Spleen (tissue), 11 donors: ENCODE measurements around the gene MRE11. TPM values are rescaled to one million over a fixed set of nuclear protein-coding genes. Genes with fewer than 3 reads are reported as not detected.

ENCODE experiments used
- DNase-seq: peaks from one replicate; pipeline ENCODE4 v3.0.0-alpha.2; 2020
- H3K27ac ChIP-seq, 8 donors: fragments of 200-600 bp; sonication (generic) in 7 of 8; 1 replicate in 4 of 8; 2 replicates in 4 of 8; pipeline versions ENCODE4 v1.5.0 to v1.8.0; 2016 to 2021; ENCODE audit warnings: inconsistent platforms in 4 of 8, mild to moderate bottlenecking in 4 of 8, moderate library complexity in 1 of 8
- H3K27me3 ChIP-seq, 7 donors: fragments of 200-600 bp; sonication (generic) in 6 of 7; replicated peaks in 1 of 7; 1 replicate in 4 of 7; 2 replicates in 3 of 7; pipeline versions ENCODE4 v1.5.0 to v1.8.0; 2016 to 2021; ENCODE audit warnings: inconsistent platforms in 3 of 7, mild to moderate bottlenecking in 1 of 7
- H3K36me3 ChIP-seq, 6 donors: fragments of 200-600 bp; sonication (generic) in 5 of 6; 1 replicate in 4 of 6; 2 replicates in 2 of 6; pipeline versions ENCODE4 v1.5.0 to v1.8.0; 2016 to 2021; ENCODE audit warnings: inconsistent platforms in 2 of 6
- H3K4me1 ChIP-seq, 6 donors: fragments of 200-600 bp; sonication (generic) in 5 of 6; 1 replicate in 3 of 6; 2 replicates in 3 of 6; pipeline versions ENCODE4 v1.5.0 to v1.8.0; 2016 to 2021; ENCODE audit warnings: inconsistent platforms in 3 of 6
- H3K4me3 ChIP-seq, 8 donors: fragments of 200-600 bp; sonication (generic) in 7 of 8; 1 replicate in 4 of 8; 2 replicates in 4 of 8; pipeline versions ENCODE4 v1.5.0 to v1.8.0; 2016 to 2021; ENCODE audit warnings: inconsistent platforms in 4 of 8, mild to moderate bottlenecking in 4 of 8, moderate library complexity in 2 of 8
- H3K9me3 ChIP-seq, 8 donors: fragments of 200-600 bp; sonication (generic) in 7 of 8; 1 replicate in 4 of 8; 2 replicates in 4 of 8; pipeline versions ENCODE4 v1.5.0 to v1.8.0; 2016 to 2021; ENCODE audit warnings: inconsistent platforms in 4 of 8
- POLR2A ChIP-seq, 3 donors: fragments of 450-650 bp; IDR thresholded peaks; one replicate each; pipeline ENCODE4 v1.5.1; 2017; ENCODE audit warnings: antibody characterized with exemption in 3 of 3, mild to moderate bottlenecking in 1 of 3
- POLR2AphosphoS5 ChIP-seq, 3 donors: sonication (generic); formaldehyde crosslinking; IDR thresholded peaks; one replicate each; pipeline ENCODE4 v1.5.1; 2017; ENCODE audit warnings: antibody characterized with exemption in 3 of 3
- WGBS, 5 donors: extraction: QIAGEN DNeasy Blood & Tissue Kit in 3 of 5; methylation state at CpG; one replicate each; pipeline versions ENCODE4 v1.1.5 to v1.1.7; 2013 to 2018; 5-methylcytosine and 5-hydroxymethylcytosine counted together
- intact Hi-C: fragments of 100-400 bp; cut with DNase I; formaldehyde crosslinking; loops from one replicate; pipeline ENCODE4 v1.15.0; 2023; ENCODE audit warnings: low total_unique reads
- polyA plus RNA-seq, 3 donors: library from polyadenylated mRNA; stranded (reverse); fragments of 200-250 nt; gene quantifications; one replicate each; pipeline ENCODE4 v1.2.1, GENCODE V29; 2013
- total RNA-seq, 7 donors: library from RNA; depleted of rRNA in 3 of 7; stranded (reverse); fragments of >200 nt in 3 of 7; fragmentation: NEBNext Ultra II Directional in 4 of 7; extraction: Animal tissue kit (Norgen Biotek cat#: 25700) in 4 of 7; gene quantifications; one replicate each; pipeline versions ENCODE4 v1.1.0 to v1.2.1, GENCODE V29; 2016 to 2021
- TF ChIP-seq, protein P1 (sequence below), 11 experiments: fragments of 200-600 bp in 7 of 11; fragments of 450-650 bp in 4 of 11; sonication (generic) in 4 of 11; IDR thresholded peaks in 8 of 11; conservative IDR thresholded peaks in 3 of 11; 1 replicate in 7 of 11; 2 replicates in 4 of 11; pipeline versions ENCODE4 v1.4.0 to v1.8.0; 2016 to 2021; ENCODE audit warnings: antibody characterized with exemption in 11 of 11, inconsistent platforms in 4 of 11, mild to moderate bottlenecking in 1 of 11
- donor health status: healthy with polysubstance abuse.
- donor health status: DM: no; HTN: no; CAD: no; lungs with moderate emphysema.
- donor health status: DM: no; HTN: no; CAD: no.
- donor health status: Bipolar disorder and iron deficiency.
- donor health status: healthy.
- donor health status: DM: no; HTN: no; CAD: no.
- donor health status: DM: yes; HTN: yes; CAD: no.

Gene MRE11
- total and polyA plus RNA-seq, 10 donors: 5.3 to 36.2 (median 23.9) TPM

DNA sequence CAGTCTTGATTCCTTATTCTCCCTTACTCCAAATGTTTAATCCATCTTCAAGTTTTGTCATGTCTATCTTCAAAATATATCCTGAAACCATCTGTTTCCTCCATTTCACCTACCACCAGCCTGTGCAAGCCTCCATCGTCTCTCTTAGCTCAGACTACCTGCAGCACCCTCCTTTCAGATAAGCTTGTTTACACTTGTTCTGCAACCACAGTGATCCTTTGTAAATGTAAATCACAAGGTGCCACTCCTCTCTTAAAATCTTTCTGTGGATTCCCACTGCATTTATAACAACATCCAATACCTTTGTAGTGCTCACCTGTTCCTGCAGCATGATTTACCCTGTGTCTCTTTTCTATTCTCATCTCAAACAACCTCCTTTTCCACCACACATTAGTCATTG, 60.6 kb downstream of the MRE11 start:
- H3K27me3 ChIP-seq: no peaks in the 10 kb centered on the region
- H3K36me3 ChIP-seq: peaks cover 0 to 100% (median 55%) of the 10 kb centered on the region in 6 donors
- H3K9me3 ChIP-seq: peaks cover 0 to 15% (median 7%) of the 10 kb centered on the region in 8 donors
- no peak for DNase-seq
- no peak overlapping the region for H3K4me3 ChIP-seq
- no peaks in the 10 kb centered on the region for H3K4me1 ChIP-seq
- 45 to 91% (median 86%) methylated on average over 1 of the region's 1 CpG for WGBS, 5 donors
- intact Hi-C loops: no loop called here
- no peak overlapping the region for H3K27ac ChIP-seq
- TF ChIP-seq POLR2A (IDR thresholded peaks at IDR 0.05) (no peak), POLR2AphosphoS5 (IDR thresholded peaks at IDR 0.05) (no peak)
- TF ChIP-seq, protein P1, sequence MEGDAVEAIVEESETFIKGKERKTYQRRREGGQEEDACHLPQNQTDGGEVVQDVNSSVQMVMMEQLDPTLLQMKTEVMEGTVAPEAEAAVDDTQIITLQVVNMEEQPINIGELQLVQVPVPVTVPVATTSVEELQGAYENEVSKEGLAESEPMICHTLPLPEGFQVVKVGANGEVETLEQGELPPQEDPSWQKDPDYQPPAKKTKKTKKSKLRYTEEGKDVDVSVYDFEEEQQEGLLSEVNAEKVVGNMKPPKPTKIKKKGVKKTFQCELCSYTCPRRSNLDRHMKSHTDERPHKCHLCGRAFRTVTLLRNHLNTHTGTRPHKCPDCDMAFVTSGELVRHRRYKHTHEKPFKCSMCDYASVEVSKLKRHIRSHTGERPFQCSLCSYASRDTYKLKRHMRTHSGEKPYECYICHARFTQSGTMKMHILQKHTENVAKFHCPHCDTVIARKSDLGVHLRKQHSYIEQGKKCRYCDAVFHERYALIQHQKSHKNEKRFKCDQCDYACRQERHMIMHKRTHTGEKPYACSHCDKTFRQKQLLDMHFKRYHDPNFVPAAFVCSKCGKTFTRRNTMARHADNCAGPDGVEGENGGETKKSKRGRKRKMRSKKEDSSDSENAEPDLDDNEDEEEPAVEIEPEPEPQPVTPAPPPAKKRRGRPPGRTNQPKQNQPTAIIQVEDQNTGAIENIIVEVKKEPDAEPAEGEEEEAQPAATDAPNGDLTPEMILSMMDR (IDR thresholded peaks at IDR 0.05 in 8 of 11, conservative IDR thresholded peaks at IDR 0.05 in 3 of 11): no peak

DNA sequence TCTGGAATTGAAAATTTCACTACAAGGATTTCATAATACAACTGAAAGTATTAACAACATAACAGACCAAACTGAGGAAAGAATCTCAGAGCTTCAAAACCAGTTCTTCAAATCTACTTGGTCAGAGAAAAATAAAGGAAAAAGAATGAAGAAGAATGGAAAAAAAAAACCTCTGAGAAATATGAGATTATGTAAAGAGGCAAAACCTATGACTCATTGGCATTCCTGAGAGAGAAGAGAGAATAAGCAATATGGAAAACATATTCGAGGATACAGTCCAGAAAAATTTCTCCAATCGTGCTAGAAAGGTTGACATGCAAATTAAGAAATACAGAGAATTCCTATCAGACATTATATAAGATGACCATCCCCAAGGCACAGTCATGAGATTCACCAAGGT, 69.0 kb downstream of the MRE11 start:
- TF ChIP-seq POLR2AphosphoS5 (IDR thresholded peaks at IDR 0.05) (no peak), POLR2A (IDR thresholded peaks at IDR 0.05) (no peak)
- TF ChIP-seq, protein P1 (IDR thresholded peaks at IDR 0.05 in 8 of 11, conservative IDR thresholded peaks at IDR 0.05 in 3 of 11): no peak
- no peak overlapping the region for H3K27ac ChIP-seq
- peaks cover 0 to 99% (median 47%) of the 10 kb centered on the region in 6 donors for H3K36me3 ChIP-seq
- peaks cover 0 to 17% (median 10%) of the 10 kb centered on the region in 8 donors for H3K9me3 ChIP-seq
- intact Hi-C loops: no loop called here
- no peaks in the 10 kb centered on the region for H3K27me3 ChIP-seq
- DNase-seq: no peak
- WGBS, 5 donors: 93 to 97% (median 96%) methylated on average over 2 of the region's 2 CpGs
- no peak overlapping the region for H3K4me3 ChIP-seq
- H3K4me1 ChIP-seq: no peaks in the 10 kb centered on the region

DNA sequence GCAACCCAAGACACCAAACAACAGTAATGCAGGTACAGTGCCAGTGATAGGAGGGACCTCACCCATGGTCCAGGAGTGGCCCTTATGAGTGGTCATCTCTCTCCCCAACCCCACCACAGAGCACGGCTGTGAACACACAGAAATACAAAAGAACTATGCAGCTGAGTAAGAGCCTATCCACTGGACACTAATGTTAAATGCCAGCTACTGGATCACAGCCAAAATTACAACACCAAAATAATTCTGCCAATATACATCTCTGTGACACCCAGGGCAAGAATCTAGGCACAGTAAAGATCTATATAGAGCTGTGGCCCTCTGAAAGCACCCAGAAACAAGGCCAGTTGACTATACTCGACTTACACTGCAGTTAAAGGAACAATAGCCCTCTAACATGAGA, 69.6 kb downstream of the MRE11 start:
- no peaks in the 10 kb centered on the region for H3K4me1 ChIP-seq
- intact Hi-C loops: no loop called here
- no peak overlapping the region for H3K4me3 ChIP-seq
- H3K9me3 ChIP-seq: peaks cover 0 to 13% (median 9%) of the 10 kb centered on the region in 8 donors
- WGBS, 5 donors: 66 to 100% (median 95%) methylated on average over 2 of the region's 2 CpGs
- H3K36me3 ChIP-seq: peaks cover 0 to 99% (median 44%) of the 10 kb centered on the region in 6 donors
- no peak for DNase-seq
- TF ChIP-seq POLR2AphosphoS5 (IDR thresholded peaks at IDR 0.05): no peak
- TF ChIP-seq POLR2A (IDR thresholded peaks at IDR 0.05): no peak
- TF ChIP-seq, protein P1 (IDR thresholded peaks at IDR 0.05 in 8 of 11, conservative IDR thresholded peaks at IDR 0.05 in 3 of 11): no peak
- H3K27ac ChIP-seq: no peak overlapping the region
- no peaks in the 10 kb centered on the region for H3K27me3 ChIP-seq

DNA sequence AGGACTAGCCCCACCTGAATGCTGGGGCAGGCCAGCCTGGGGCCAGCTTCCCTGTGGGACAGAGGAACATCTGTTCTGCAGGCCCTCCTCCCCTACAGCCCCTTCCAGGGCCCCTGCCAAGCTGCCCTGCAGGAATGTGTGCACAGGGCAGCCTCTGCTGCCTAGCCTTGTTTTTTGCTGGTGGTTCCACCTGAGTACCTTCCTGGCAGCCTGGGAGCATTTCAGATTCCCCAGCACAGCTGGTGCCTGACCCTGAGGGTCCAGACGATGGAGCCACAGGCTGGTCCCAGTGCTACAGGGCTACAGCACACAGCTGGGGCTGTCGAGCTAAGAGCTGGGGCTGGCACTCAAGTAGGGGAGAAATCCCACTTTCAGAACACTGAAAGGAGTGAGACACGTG, 70.1 kb downstream of the MRE11 start:
- Histone ChIP-seq H3K27me3 (no peaks in the 10 kb centered on the region), H3K36me3 (peaks cover 0 to 99% (median 41%) of the 10 kb centered on the region in 6 donors), H3K27ac (no peak overlapping the region), H3K4me3 (no peak overlapping the region), H3K9me3 (peaks cover 0 to 8% (median 6%) of the 10 kb centered on the region in 8 donors), H3K4me1 (no peaks in the 10 kb centered on the region)
- intact Hi-C loops: no loop called here
- 96 to 100% (median 98%) methylated on average over 3 of the region's 3 CpGs for WGBS, 5 donors
- no peak for DNase-seq
- TF ChIP-seq POLR2A (IDR thresholded peaks at IDR 0.05) (no peak), POLR2AphosphoS5 (IDR thresholded peaks at IDR 0.05) (no peak)
